Nephron progenitor cell (in vitro differentiated cells): Measurements from ENCODE around the gene ATP5F1B.
A peak's percentile ranks its signal among the peaks of the same experiment; 100 is the strongest.

ENCODE experiments used
- DNase-seq: peaks from one replicate; pipeline ENCODE4 v3.0.0; 2021
- H3K27ac Mint-ChIP-seq: 2 replicates; pipeline ENCODE4 v1.8.0; 2021; ENCODE audit warnings: mild to moderate bottlenecking, moderate library complexity, mixed read lengths
- H3K27me3 Mint-ChIP-seq: 2 replicates; pipeline ENCODE4 v1.8.0; 2021; ENCODE audit warnings: mild to moderate bottlenecking, low read depth, mixed read lengths; ENCODE audit not compliant: poor library complexity
- H3K36me3 Mint-ChIP-seq: 2 replicates; pipeline ENCODE4 v1.8.0; 2021; ENCODE audit warnings: low read depth, mixed read lengths
- H3K4me1 Mint-ChIP-seq: 2 replicates; pipeline ENCODE4 v1.8.0; 2021; ENCODE audit warnings: mixed read lengths
- H3K4me3 Mint-ChIP-seq: 2 replicates; pipeline ENCODE4 v1.8.0; 2021; ENCODE audit warnings: mild to moderate bottlenecking, moderate library complexity, mixed read lengths
- H3K9me3 Mint-ChIP-seq: 2 replicates; pipeline ENCODE4 v1.8.0; 2021; ENCODE audit warnings: mild to moderate bottlenecking, moderate library complexity, mixed read lengths
- CTCF ChIP-seq: fragments of 200-600 bp; sonication (generic); IDR thresholded peaks from 2 replicates; pipeline ENCODE4 v1.5.0; 2021; ENCODE audit warnings: antibody characterized with exemption

The ATP5F1B gene

DNA sequence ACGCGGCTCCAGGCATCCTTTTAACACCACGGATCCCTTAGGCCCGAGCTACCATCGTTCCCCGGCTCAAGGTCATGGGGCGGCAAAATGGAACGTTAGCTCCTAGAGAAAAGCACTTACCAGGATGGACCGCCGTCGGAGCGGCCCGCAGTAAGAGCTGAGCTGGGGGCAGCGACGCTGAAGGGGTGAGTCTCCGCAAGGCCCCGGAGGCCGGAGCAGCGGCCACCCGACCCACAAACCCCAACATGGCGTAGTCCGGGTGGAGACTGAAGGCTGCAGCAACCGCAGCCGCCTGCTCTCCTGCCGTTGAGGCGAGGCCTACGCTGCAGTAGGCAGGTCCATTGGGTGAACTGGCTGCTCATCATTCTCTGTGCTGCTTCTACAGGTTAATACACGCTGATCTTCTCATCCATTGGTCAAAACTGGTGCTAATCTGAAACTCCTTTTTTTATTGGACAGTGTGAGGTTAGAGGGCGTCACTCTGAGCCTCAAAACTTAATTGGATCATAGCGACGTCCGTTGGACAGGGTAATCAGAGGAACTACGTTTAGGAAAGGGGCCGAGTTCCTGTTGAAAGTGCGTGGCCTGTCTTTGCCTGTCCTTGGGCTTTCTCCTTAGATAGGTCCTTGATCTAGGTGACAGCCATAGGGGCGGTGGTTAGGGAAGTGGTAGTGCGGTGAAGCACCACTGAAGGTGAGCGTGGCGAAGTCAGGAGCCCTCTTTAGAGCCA is at the start of gene ATP5F1B:
ATP5F1B (minus strand) TSS at position 268 of the 730 bp plus-strand sequence; CDS start at position 247, 21 bp downstream.
- peaks cover 11% of the 10 kb centered on the region for H3K9me3 Mint-ChIP-seq
- peak within 1 kb of the TSS; percentile 100 for H3K4me3 Mint-ChIP-seq
- peak within 1 kb of the TSS; percentile 95 for H3K27ac Mint-ChIP-seq
- peaks cover 35% of the 10 kb centered on the region for H3K36me3 Mint-ChIP-seq
- no peaks in the 10 kb centered on the region for H3K27me3 Mint-ChIP-seq
- peak; percentile 88 for DNase-seq
- peaks cover 25% of the 10 kb centered on the region for H3K4me1 Mint-ChIP-seq
- no peak for TF ChIP-seq CTCF

- H3K36me3 Mint-ChIP-seq, result no peaks in the 10 kb centered on the region
- peaks cover 16% of the 10 kb centered on the region for H3K4me1 Mint-ChIP-seq
- no peak overlapping the region for H3K4me3 Mint-ChIP-seq
- no peak overlapping the region for H3K27ac Mint-ChIP-seq
- no peak for DNase-seq
- TF ChIP-seq CTCF, result no peak
- H3K27me3 Mint-ChIP-seq, result peaks cover 3% of the 10 kb centered on the region
- H3K9me3 Mint-ChIP-seq, result no peaks in the 10 kb centered on the region
Observed at GRCh38 chr12:56694161-56694560, 48.4 kb upstream of the ATP5F1B start.

DNA sequence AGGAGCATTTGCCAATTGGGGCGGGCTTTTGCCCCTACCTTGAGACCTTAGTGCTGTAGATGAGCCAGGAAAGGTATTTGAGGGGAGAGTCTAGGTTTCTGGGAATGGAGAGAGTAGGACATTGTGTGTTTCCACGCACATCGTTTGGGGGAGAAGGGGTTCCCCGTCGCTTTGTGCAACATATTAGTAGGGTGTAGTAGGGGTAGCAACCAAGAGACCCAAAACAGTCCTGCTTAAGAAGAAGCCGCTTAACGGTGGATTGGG is 43.0 kb upstream of the ATP5F1B start:
- Mint-ChIP-seq H3K27me3 (no peaks in the 10 kb centered on the region), H3K4me1 (peaks cover 34% of the 10 kb centered on the region), H3K9me3 (peaks cover 13% of the 10 kb centered on the region), H3K27ac (peak overlapping the region; percentile 98), H3K4me3 (peak overlapping the region; percentile 98), H3K36me3 (peaks cover 21% of the 10 kb centered on the region)
- TF ChIP-seq CTCF, result no peak
- DNase-seq, result no peak

DNA sequence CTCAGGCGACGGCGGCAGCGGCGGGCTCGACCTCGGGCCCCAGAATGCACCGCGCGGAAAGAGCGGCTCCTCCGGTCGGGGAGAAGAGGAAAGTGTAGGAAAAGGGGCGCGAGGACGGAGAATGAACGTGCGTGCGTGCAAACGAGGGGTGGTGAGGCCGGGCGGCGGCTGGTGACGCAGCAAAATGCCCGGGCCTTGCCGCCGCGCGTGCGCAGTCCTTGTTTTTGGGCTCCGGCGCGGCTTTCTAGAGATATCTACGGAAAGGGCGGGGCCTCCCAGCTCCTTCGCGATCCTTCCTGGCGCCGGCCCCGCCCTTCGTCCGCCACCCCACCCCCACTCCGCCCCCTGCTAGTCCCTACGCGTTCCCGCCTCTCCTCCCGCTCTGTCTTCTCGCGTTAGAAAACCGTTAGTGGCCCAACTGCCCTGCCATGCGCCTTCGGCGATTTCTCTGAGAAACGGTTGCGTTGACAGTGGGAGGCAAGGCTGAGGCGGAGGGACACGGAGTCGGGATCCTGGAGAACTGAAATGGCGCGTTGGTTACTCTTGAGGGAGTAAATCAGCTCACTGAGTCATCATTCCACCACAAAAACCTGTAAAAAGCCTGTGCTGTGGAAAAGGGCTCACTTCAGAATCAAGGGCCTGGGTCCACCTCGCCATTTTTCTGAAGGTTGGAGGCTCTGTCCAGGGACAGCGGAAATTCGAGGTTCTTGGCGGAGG is 42.5 kb upstream of the ATP5F1B start, which contains the start of gene PTGES3:
PTGES3 (minus strand) TSS at position 156 of the 717 bp plus-strand sequence. CDS start 285 bp downstream, outside the sequence.
- H3K9me3 Mint-ChIP-seq, result peaks cover 13% of the 10 kb centered on the region
- TF ChIP-seq CTCF, result no peak
- peak; percentile 97 for DNase-seq
- H3K4me3 Mint-ChIP-seq, result peak within 1 kb of the TSS; percentile 98
- H3K27me3 Mint-ChIP-seq, result no peaks in the 10 kb centered on the region
- peaks cover 35% of the 10 kb centered on the region for H3K4me1 Mint-ChIP-seq
- peaks cover 23% of the 10 kb centered on the region for H3K36me3 Mint-ChIP-seq
- peak within 1 kb of the TSS; percentile 100 for H3K27ac Mint-ChIP-seq

GRCh38 chr12:56687223-56688128 is 41.7 kb upstream of the ATP5F1B start:
- peak overlapping the region; percentile 98 for H3K4me3 Mint-ChIP-seq
- H3K27ac Mint-ChIP-seq, result peak overlapping the region; percentile 100
- TF ChIP-seq CTCF, result no peak
- peaks cover 29% of the 10 kb centered on the region for H3K36me3 Mint-ChIP-seq
- H3K9me3 Mint-ChIP-seq, result peaks cover 18% of the 10 kb centered on the region
- DNase-seq, result peak; percentile 40
- no peaks in the 10 kb centered on the region for H3K27me3 Mint-ChIP-seq
- peaks cover 35% of the 10 kb centered on the region for H3K4me1 Mint-ChIP-seq
